ENCODE measurements around the gene AVPI1.
A peak's percentile ranks its signal among the peaks of the same experiment; 100 is the strongest.
"Not testable (repeated sequence)": the region's sequence is repeated elsewhere in the genome, so short reads cannot be mapped to it uniquely, and the experiment has no call there.

Gene AVPI1

GRCh38 chr10:97682042-97682441 lies 5.0 kb downstream of the AVPI1 start:
- DNase-seq, result no peak

- no peak for DNase-seq
These were observed 7.4 kb downstream of the AVPI1 start for GRCh38 chr10:97679594-97679993.

- DNase-seq, result peak in 1 of 2 donors; percentile 30
These were observed 10.1 kb downstream of the AVPI1 start for GRCh38 chr10:97676770-97677581.

GRCh38 chr10:97675222-97675621 lies 11.8 kb downstream of the AVPI1 start:
- no peak for DNase-seq

- DNase-seq, result no peak
These were observed 13.1 kb downstream of the AVPI1 start for GRCh38 chr10:97673736-97674525.

GRCh38 chr10:97669571-97669970 lies 17.5 kb downstream of the AVPI1 start:
- no peak for DNase-seq

GRCh38 chr10:97667463-97667862 lies 19.6 kb downstream of the AVPI1 start:
- DNase-seq, result no peak

- DNase-seq, result no peak
These were observed 20.0 kb downstream of the AVPI1 start for GRCh38 chr10:97666992-97667391.

- DNase-seq, result no peak
These were observed 22.7 kb downstream of the AVPI1 start for GRCh38 chr10:97664282-97664850.

- no peak for DNase-seq
These were observed 27.5 kb downstream of the AVPI1 start for GRCh38 chr10:97659589-97659988.

GRCh38 chr10:97656777-97657176 lies 30.3 kb downstream of the AVPI1 start:
- no peak for DNase-seq

GRCh38 chr10:97651773-97652172 lies 35.3 kb downstream of the AVPI1 start:
- DNase-seq, result no peak

- DNase-seq, result no peak
These were observed 36.3 kb downstream of the AVPI1 start for GRCh38 chr10:97650726-97651125.

- DNase-seq, result not testable (repeated sequence)
These were observed 37.7 kb downstream of the AVPI1 start for GRCh38 chr10:97649405-97649750.

GRCh38 chr10:97648562-97649404 lies 38.3 kb downstream of the AVPI1 start:
- DNase-seq, result peak in 1 of 2 donors; percentile 35

GRCh38 chr10:97647556-97647955 lies 39.5 kb downstream of the AVPI1 start:
- no peak for DNase-seq

- no peak for DNase-seq
These were observed 42.1 kb downstream of the AVPI1 start for GRCh38 chr10:97644936-97645335.

- DNase-seq, result no peak
These were observed 43.5 kb downstream of the AVPI1 start for GRCh38 chr10:97643441-97643985.

- DNase-seq, result not testable (repeated sequence)
These were observed 44.4 kb downstream of the AVPI1 start for GRCh38 chr10:97642471-97643159.

GRCh38 chr10:97640868-97641811 lies 45.9 kb downstream of the AVPI1 start:
- peak; percentile 3 to 51 for DNase-seq

Data from bone marrow (tissue), 2 donors.